ENCODE results near the gene KIAA1755.

KIAA1755 gene

DNA sequence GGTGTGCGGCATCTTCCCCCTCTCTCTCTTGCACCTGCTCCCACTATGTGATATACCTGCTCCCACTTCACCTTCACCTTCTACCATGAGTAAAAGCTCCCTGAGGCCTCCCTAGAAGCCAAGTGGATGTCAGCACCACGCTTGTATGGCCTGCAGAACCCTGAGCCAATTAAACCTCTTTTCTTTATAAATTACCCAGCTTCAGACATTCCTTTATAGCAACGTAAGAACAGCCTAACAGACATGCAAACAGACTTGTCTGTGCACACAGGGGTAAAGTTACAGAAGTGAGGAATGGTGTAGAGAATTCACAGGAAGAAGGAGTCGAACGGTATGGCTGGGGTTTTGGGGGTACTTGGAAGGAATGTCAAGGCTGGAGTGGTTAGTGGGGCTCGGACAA is 80.7 kb downstream of the KIAA1755 start:
- no peak for FAIRE-seq

DNA sequence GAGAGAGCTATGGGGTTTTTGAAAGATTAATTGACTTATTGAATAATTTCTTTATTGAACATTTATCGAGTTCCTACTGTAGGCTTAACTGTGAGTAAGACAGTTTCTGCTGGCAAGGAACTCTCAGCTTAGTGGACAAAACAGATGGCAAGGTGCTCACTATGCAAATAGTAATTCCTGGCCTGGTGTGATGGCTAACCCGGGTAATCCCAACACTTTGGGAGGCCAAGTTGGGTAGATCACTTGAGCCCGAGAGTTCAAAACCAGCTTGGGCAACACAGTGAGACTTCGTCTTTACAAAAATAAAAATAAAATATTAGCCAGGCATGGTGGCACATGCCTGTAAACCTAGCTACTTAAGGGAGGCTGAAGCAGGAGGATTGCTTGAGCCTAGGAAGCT is 82.0 kb downstream of the KIAA1755 start:
- FAIRE-seq, result no peak

DNA sequence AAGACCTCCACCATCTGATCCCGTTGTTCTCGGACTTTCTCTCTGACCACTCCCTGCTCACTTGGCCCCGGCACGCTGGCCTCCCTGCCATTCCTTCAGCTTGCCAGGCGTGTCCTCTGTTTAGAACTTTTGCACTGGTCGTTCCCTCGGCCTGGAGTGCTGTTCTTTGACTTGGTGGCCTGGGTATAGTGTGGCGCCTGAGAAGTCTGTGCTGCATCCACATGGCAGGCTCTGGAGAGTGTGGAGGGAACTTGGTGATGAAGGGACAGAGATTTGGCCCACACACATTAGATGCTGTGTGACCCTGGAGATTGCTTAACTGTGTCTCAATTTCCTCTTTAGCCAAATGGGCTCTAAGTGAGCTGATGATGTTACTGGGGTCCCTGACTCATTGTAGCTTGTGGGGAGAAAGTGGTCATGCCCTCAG is 82.5 kb downstream of the KIAA1755 start:
- FAIRE-seq, result no peak

DNA sequence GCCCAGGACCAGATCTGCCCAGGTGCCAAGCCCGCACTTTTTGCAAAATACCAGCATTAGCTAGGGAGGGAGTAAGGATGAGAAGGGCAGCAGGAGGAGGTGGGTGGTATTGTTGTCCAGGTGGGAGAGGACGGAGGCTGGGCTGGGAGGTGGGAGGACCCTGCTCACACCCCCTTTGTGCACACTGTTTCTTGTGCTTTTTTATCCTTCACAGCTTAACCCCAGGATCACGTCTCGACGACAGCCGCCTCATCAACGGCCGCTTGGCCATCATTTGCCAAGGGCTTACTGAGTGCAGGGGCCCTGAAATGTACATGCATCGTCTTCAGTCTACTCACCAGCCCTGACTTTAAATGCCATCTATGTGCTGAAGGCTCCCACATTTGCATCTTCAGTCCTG is 83.3 kb downstream of the KIAA1755 start:
- FAIRE-seq, result no peak

DNA sequence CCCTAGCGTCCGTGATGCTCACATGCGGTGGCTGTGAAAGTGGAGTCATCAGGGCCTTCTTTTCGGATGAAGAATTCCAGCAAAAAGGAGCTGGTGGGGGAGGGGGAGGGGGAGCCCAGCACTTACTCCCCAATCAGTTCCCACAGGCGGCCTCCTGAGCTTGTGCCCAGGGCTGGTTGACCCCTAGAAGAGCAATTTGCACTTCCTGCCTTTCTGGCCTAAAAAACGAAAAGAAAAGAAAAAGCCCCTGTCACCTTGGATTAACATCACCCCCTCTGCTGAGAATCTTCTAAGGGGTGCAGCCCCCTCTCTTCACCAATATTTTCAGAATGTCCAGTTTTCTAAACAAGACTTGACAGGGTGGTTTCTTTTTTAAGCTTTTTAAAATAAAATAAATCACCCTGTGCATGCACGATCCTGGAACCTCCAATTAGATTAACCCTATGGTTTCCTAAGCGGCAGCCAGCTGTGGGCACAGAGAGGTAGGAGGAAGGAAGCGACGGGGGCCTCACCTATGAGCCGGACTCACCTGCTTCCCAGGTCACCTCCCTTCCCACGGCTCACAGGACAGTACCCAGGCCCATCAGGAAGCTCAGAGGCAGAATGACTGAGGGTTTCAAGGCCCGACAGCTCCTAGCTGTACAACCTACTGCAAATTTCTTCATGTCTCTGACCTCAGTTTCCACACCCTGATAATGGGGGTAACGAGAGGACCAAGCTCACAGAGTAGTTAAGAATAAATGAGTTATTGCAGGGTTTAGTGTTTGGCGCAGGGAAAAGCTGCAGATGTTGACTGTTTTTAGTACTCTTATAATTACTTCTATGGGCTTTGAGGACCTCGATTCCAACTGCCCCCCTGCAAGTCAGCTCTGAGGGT is 85.0 kb downstream of the KIAA1755 start:
- FAIRE-seq, result no peak

DNA sequence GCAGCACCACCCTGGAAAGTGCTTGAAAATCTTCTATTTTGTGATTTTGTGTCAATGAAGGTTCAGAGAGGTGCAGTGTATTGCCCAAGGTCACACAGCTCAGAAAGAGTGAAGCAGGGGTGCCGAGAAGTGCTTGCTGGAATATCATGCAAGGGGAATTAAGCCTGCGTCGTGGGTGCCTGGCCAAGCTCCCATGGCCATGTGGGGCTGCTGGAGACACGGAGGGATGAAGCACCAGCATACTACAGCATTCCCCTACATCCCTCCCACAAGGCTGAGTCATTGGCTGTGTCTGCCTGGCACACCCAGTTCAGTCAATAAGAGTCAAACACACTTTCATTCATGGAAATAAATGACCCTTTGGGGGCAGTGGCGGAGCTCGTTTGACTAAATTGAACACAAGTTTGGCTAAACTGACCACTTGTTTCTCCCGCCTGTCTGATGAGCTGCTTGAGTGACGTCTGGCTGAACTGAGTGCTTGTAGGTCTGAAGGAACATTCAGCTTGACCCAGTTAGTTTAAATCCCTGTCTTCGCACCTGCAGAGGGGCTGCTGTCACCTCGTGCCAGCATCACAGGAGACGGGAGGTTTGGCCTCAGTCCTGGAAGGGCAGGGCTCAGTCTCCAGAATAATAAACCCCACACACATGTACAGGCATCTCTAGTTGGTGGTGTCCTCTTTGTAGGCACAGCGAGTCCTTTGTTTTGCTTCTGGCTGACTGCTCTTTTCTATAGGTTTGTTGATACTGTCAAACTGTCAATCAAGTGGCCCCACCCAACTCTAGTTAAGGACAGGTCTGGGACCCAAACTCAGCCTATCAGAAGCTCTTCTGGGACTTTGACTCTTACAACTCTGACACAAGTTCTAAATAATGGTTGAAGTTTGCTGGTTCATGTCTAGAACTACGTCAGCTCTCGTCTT is 87.0 kb downstream of the KIAA1755 start:
- FAIRE-seq, result no peak

DNA sequence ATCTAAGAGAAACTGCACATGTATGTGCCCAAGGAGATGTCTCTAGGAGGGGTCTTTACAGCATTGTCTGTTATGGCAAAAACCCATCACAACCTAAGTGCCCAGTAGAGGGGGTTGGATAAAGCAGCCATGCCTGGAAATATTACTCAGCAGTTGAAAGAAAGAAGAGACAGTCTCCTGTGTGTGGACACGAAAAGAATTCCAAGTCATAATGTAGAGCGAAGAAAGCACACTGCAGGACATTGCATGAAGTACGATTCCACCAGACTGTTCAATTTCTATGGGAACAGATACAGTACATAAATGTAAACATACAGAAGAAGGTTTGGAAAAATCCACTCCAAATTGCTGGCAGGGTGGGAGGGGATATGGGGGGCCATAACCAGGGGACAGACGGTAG is 88.1 kb downstream of the KIAA1755 start:
- no peak for FAIRE-seq

DNA sequence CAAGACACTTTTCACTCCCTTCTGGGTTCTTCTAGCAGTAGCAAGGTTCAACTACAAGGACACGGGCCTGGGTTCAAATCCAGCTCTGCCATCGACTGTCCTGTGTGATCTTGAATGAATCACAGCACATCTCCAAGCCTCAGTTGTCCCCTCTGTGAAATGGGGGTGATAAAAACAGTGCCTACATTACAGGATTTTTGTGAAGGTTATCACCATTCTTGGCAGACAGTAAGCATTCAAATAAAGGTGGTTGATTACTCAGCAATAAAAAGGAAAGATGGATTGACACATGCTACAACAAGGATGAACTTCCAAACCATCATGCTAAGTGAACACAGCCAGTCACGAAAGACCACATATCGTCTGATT is 88.9 kb downstream of the KIAA1755 start:
- FAIRE-seq, result no peak

DNA sequence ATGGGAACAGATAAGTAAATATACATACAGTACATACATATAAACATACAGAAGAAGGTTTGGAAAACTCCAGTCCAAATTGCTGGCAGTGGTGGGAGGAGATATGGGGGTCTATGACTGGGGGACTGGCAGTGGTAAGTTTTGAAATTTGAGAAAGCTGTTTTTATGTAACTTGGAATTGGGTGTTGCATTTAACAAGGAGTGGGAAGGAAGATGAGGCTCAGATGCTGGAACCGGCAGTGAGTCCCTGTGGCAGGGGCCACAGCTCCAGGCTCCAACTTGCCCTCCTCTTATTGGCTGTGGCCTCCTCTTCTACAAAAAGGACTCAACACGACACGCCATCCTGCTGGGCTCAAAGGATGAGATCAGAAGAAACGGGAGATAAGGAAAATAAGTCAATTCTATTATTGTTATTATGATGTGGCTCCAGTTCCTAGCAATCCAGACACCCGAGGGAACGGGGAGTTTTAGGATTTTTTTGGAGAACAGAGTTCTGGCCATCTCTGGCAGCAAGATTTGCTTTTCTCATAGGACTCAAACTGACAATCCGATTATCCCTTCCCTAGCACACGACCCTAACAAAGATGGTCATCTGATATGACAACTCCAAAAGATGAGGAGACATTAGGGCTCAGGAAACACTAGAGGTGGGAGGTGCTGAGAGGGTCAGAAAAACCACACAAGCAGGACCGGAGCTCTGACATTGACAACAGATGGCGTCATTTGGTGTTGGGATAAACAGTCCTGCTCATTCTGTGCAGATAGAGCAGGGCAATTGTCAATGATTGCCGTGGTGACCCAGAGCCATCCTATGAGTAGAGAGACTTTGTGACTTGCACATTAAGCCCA is 89.5 kb downstream of the KIAA1755 start:
- no peak for FAIRE-seq

DNA sequence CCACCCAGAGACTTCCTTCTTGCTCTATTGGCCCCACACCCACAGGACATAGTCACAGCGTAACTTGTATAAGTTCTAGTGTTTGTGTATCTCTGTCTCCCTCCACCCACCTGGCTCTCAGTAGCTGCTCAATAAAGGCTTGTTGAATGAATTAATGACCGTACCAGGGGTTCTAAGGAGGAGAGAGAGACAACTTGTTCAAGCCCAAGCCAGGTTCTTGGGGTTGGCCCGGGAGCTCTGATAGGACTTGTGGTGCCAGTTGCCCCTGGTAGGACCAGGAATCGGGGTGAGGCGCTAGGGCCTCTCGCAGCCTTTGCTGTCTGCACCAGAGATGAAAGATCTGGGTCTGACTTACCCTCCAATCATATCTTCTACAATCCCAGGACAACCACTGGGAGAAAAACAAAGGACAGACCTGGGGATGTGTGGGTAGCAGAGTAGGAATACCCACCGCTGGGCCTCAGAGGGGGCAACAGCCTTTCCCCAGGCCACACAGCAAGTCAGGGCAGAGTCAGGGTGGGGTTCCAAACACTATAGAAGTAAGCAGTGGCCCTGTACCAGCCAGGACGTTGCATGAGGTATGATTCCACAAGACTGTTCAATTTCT is 90.2 kb downstream of the KIAA1755 start:
- FAIRE-seq, result no peak

DNA sequence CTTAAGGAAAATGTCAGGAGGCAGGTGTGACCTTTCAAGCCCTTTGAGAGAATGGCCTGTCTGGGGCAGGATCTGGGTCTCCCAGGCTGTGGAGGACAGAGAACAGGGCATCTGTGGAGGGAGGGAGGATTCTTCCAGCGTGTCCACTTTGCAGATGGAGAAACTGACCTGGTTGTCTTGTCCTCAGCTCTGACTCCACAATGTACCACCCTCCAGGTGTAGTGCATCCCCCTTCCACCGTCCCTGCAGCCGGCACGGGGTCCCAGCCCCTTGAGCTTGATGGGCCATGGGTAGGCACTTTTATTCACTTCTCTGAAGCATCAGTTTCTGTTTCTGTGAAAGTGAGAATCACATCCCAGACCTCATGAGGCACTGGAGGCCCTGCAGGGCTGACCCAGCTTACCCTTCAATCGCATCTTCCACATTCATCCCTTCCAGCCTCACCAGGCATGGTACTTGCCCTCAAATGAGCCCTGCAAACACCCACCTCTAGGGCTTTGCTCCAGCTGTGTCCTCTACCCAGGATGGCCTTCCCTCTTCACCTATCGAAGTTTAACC is 90.8 kb downstream of the KIAA1755 start:
- FAIRE-seq, result no peak

DNA sequence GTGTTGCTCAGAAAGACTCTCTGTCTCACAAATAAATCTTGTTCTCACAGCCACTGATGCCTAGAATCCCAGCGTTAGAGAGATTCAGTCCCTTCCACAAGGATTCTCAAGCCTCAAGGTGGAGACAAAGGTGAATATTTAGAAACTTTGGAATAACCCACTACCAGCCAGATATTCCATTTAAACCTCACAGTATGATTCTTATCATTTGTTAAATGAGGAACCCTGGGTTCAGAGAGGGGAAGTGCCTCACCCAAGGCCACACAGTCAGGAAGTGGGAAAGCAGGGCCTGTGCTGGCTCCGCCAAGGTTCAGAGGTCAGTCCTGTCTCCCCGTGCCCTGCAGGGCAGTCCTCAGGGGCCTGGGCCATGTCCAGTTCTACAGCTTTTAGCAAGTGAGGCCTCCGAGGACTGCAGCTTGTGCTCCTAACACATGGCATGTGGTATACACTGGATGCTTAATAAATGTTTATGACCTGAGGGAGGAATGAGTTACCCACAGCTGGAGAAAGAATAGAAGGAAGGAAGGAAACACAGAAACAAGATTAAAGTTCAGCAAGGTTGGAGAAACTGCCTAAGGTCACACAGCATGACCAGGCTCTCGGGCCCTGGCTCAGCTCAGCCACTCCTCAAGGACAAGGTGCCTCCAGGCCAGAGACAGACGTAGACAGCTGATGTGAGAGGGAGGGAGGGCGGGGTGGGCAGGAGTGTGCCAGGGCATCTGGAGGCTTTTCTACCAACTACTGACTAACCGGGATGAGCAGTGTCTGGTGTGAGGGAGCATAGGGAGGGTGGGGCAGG is 91.5 kb downstream of the KIAA1755 start:
- FAIRE-seq, result no peak

DNA sequence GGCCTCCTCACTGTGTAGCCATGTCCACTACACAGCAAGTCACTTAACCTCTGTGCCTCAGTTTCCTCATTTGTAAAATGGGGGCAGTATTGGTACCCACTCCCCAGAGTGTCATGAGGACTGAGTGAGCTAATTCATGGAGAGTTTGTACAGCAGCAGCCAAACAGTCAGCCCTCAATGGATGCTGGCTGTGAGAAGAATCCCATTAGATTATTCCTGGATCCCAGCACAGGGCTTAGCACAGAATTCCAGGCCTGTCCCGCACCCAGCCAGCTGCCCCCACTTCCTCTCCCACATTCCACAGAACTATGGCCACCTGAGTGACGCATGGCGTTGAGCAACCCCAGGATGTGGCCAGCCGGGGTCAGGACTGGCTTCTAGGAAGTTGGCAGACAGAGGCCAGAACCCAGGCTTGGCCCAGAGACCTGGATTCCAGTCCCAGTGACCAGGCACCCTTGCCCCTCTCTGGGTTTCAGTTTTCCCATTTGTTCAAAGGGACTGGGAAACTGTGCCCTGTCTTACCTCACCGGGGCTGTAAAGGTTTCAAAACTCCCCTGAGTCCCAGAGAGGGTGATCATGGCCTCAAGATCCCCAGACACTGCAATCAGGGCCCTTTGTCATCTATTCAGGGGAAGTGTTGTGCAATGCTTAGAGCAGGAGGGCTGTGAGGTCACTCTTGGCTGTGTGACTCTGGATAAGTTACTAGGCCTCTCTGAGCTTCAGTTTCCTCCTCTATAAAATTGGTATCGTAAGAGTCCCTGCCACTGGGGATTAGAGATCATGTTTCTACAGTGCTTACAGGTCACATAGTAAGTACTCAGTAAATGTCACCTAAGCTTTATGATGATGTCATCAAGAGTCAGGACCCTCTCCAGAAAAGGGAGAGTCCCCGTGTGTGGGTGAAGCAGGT is 92.4 kb downstream of the KIAA1755 start:
- FAIRE-seq, result no peak

DNA sequence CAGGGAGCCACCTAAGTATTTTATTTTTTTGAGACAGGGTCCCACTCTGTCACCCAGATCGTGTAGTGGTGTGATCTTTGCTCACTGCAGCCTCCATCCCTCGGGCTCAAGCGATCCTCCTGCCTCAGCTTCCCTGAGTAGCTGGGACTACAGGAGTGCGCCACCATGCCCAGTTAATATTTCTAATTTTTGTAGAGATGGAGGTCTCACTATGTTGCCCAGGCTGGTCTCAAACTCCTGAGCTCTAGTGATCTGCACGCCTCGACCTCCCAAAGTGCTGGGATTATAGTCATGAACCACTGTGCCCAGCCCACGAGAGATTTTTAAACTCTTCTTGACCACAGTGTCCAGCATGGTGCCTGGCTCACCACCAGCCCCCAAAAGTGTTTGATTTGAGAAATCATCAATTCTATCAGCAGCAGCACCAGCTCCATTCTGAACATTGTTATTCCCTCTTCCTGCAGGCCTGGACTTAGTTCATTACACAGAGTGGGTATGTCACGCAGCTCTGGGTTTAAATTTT is 93.1 kb downstream of the KIAA1755 start:
- no peak for FAIRE-seq

DNA sequence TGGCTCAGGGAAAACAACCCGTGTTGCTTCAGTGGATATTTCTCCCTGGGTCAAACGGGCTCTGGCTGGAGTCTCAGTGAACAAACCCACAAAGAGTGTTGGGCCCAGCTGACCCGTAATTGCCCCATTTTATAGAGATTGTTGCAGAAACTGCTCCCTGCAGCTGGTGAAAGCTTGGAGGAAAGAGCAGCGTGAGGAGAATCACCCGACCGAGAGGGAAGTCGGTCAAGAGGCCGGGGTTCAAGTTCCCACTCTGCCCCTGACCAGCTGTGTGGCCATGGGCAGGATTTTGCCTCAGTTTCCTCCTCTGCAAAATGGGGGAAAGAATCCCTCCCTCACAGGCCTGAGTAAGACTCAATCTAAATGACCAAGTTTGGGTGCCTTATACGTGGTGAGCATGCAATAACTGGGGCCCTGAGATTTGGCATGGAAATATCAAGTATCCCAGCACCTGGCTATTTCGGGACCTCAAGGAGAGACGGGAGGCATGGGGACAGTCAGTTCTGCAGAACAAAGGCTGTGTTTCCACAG is 93.8 kb downstream of the KIAA1755 start:
- FAIRE-seq, result no peak

DNA sequence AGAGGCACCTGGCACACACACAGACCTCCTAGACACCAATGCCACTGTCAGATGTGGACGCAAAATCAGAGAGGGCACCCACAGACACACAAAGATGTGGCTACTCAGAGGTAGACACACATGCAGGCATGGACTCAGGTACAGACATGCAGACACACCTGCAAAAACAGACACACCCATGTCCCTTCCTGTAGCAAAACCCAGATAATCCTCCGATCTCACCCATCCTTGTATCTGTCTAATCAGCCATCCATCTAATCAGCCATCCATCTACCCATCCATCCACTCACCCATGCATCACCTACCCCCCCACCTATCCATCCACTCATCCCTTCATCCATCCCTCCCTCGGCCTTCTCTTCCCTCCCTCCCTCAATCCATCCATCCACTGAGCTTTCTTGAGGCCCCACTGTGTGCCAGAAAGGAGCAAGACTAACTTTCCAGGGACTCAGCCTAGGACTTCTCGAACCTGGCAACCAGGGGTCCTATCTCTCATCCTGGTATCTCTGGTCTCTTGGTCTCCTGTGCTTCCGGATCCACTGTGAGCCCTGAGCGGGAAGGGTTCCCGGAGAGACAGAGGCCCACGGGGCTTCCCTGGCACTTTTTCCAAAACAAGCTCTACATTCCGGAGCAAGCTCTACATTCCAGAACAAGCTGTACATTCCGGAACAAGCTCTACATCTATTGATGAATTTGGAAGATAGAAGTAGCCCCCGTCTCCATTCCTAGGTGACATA is 94.4 kb downstream of the KIAA1755 start:
- no peak for FAIRE-seq

DNA sequence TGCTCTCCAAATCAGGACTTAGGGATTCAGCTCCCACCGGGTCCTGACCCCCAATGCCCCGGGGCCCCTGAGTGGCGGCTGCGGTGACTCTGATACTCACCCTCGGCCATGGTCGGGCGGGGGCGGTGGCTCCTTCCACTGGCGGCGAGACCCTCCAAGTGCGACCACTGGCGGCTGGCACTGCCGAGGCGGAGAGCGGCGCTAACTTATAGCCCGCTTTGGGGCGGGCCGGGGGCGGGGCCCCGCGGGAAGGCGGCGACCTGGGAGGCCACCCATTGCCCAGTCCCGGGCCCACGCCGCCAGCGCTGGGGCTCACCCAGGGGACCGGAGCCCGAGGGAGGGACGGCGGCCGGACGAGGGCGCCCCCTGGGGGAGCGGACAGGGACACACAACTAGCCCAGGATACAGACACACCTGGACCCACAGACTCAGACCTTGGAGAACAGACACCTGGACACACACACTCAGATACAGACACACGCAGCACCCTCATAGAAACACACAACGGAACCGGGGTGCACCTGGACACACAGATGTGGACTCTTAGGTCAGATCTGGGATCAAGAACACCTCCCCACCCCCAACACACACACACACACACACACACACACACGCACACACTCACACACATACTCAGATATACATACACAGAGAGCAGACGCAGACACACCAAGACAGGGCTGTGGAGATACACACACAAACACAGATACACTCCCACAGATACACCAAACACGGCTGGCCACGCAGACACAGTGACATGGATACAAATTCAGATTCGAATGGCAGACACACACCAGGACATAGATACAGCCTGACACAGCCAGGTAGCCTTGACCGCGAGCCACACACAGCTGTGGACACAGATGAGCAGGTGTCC is 95.2 kb downstream of the KIAA1755 start, which contains the start of gene TGM2:
Gene TGM2 (minus strand): TSS at position 182 of the 877 bp plus-strand sequence. CDS start 72 bp downstream, at position 110.
- FAIRE-seq, result no peak
